NCI-H446 (cell line): Measurements from ENCODE around the gene ZBTB26.
"Not testable (repeated sequence)": the region's sequence is repeated elsewhere in the genome, so short reads cannot be mapped to it uniquely, and the experiment has no call there.

Source experiments
- DNase-seq, 2 experiments: peaks; one replicate each; lab custom pipeline; 2025; lab: John Stamatoyannopoulos, UW

Gene ZBTB26

DNA sequence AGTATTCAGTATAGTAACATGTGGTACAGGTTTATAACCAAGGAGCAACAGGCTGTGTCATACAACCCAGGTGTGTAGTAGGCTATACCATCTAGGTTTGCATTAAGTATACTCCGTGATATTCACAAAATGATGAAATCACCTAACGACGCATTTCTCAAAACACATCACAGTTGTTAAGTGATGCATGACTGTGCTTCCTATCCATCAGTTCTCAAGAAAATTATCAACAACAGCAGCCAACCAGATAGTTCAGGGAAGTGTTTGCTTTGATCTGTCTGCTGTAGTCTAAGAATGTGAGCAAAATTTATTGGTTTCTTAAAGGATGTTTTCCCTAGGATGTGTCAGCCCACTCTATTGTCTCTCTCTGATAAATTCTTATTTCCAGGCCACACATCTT lies 7.4 kb downstream of the ZBTB26 start:
- no peak for DNase-seq

DNA sequence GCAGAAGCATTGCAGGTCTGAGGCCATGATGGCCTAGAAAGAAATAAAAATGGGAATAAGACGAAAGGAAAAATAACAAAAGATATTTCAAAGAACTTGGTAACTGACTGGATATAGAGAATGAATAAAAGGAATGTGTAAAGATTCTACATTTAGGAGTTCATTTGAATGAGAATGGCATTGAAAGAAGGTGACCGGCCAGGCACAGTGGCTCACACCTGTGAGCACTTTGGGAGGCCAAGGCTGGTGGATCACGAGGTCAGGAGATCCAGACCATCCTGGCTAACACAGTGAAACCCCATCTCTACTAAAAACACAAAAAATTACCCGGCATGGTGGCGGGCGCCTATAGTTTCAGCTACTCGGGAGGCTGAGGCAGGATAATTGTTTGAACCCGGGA lies 8.6 kb downstream of the ZBTB26 start:
- DNase-seq: no peak

DNA sequence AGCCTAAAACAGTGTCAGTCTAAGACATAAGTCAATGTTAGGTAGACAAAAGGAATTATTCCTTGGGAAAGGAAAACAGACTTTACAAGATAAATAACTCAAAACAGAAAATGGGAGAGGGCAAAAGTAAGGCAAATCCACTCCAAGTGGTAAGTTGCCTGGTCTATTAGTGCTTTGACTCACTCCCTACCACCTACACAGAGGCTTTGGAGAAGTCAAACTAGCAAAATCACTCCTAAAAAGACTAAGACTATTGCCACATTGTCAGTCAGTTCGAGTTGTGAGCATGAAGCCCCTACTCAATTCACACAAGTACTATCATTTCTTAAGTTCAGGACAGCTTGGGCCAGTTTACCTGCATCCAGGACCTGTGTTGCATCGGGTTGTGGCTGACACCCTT lies 13.0 kb downstream of the ZBTB26 start:
- no peak for DNase-seq

DNA sequence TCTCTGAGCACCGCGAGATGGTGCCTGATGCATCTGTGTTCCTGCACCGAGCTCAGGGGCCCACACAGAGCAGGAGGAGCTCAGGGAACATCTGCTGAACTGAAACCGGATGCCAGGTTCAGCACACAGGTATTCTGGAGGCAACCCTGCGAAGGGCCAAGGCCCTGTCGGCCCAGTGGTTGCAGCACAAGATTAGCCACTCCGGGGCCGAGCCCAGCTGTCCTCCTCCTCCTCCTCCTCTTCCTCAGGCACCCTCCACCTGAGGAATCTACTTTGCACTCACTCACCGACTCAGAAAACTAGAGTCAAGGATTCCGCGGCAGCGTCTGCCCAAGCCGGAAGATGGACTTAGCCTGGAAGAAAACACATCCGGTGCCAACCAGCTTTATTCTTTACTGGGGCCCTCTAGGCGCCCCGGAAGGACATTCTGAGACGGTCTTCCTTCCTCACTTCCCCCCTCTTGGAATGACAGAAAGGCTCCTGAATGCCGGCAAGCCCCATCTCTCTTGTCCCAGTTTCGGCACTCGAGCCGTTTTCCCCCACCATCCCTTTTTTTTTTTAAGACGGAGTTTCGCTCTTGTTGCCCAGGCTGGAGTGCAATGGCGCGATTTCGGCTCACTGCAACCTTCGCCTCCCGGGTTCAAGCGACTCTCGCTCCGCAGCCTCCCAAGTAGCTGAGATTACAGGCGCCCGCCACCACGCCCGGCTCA lies 18.2 kb downstream of the ZBTB26 start, which contains the start of gene ZBTB6:
ZBTB6 (minus strand) TSS at position 360 of the 710 bp plus-strand sequence. CDS start 1,251 bp downstream, outside the sequence.
- peak; percentile 30 to 68 for DNase-seq

DNA sequence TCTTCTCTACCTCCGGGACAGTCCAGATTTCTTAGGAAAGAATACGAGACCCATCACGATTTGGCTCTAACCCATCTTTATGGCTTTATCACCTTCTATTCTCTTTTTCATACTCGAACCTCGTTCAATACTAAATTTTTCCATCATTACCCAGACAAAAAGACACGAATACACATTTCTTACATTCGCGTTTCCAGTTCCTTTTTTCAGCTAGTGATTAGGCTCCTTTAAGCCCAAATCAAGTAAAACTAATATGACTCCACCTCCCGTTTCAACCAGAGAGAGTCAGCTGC lies 18.7 kb downstream of the ZBTB26 start:
- no peak for DNase-seq

DNA sequence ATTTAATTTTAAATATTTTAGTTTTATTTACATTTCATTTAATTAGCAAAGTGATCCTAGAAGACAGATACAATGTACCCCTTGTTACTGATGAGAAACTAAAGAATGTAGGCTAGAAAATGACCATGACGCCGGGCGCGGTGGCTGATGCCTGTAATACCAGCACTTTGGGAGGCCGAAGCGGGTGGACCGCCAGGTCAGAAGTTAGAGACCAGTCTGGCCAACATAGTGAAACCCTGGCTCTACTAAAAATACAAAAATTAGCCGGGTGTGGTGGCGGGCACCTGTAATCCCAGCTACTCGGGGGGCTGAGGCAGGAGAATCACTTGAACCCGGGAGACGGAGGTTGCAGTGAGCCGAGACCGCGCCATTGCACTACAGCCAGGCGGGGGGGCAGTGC lies 25.2 kb downstream of the ZBTB26 start:
- DNase-seq: not testable (repeated sequence)

DNA sequence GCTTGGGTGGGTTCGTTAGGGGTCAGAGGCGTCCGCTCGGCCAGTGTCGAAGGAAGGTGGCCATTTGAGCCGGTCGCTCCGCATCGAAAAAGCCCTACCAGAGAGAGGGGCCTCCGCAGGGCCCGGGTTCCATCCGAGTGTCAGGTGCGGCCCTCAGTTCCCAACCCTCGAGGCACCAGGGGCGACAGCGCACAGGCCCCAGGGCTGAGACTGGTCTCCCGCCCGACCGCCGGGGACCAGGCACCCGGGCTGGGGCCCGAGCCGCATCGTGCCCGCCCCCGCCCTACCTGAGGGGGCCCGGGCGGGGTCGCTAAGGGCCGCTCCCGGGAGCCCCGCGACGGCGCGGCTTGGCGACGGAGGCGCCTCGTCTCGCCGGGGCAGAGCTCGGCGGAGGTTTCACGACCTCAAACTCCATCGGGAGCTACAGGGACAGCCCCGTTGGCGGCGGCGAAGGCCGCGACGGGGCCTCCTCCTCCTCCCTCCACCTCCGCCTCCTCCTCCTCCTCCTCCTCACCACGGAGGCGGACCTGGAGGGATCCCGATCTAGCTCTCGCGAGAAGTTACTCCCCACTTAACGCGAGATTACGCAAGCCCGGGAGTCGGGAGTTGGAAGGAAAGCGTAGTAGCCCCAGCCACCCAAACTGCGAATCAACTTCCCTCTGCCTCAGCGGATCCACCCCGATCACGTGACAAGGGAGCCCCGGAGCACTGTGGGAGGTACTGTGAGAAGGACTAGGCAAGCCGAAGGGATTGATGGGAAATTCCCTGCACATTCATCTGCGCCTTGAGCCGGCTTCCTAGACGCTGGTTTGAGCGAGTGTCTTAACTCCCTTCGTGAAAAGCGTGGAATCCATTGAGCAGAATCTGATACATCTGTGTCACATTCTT lies 26.2 kb downstream of the ZBTB26 start, which contains the start of gene RC3H2:
RC3H2 (minus strand) TSS at position 537 of the 888 bp plus-strand sequence. CDS start 7,850 bp downstream, outside the sequence.
- peak; percentile 94 to 98 for DNase-seq

DNA sequence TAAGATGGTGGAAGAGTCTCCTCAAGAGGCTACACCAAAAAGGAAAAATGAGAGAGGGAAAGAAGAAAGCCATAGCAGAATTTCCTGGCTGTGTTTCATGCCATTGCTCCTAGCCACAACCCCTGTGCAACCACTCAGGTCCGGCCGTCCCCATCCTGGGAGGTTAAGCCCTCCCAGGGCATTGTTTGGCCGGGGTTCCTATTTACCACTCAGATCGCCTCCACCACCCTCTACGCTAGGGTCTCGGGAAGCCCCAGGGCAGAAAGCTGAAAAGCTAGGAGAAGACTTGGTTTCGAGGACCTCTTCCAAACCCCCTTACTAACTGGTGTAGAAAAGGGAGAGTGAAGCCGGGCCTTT lies 26.9 kb downstream of the ZBTB26 start:
- no peak for DNase-seq

DNA sequence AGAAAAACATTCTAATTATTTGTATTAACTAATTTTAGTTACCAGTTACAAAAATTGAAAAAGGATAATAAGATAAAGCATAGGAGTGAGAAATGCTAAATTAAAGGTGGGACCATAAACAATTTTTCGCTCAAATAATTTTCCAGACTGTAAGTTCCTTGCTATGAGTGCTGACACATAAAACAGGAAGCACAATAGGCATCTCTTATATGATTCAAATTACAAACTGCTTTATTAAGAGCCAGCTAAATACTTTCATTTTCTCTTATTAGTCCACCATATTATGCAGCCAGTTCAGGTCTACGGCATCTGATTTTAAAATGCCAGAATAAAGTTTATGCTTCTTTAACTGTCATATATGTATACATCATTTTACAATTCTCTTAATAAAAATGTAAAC lies 30.5 kb downstream of the ZBTB26 start:
- no peak for DNase-seq

DNA sequence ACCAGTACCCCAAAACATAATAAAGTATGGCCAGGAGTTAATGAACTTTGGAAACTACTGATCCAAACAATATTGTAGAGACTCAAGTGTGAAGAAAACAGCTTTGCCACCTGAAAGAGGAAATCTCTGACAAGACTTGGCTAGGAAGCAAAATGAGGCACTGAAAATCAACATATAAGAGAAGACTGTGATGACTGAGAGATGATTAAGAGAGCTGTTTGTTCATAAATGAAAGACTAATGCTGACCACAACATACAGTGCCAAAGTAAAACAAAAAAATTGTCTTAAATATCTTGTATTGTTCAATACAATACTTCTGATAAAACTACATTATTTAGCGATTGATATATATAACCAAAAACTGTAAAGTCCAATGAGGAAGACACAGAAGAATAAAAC lies 33.3 kb downstream of the ZBTB26 start:
- DNase-seq: no peak

DNA sequence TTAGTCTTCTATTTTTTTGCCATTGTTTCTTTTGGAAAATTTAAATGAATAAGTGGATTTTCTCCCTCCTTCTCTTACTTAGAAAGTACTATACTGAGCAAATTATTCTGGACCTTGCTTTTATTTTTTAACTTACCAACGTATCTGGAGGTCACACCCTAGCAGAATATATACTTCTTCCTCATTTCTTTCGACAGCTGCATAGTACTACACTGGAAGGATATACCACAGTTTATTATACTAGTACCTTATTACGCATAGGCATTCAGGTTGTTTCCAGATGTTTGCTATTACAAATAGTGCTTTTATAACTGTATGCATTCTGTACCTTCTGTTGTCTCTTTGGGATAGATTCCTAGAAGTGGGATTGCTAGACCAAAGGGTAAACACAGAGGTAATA lies 42.8 kb downstream of the ZBTB26 start:
- no peak for DNase-seq

DNA sequence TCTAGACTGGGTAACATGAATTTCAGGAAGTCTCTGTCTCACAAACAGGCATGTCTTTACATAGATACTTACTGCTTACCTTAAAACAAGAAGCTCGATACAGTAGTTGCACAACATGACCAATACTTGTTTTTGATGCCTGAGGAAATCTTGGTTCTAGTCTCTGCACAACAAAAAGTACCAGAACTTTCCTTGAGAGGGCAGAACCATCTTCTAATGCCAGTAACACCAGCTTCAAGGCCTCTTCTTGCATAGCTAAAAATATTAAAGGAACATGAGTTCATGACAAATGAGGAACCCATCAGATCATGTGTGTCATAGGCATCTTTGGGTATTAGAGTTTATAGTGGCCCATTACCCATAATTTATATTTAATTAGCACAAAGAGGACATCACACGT lies 48.2 kb downstream of the ZBTB26 start:
- no peak for DNase-seq

DNA sequence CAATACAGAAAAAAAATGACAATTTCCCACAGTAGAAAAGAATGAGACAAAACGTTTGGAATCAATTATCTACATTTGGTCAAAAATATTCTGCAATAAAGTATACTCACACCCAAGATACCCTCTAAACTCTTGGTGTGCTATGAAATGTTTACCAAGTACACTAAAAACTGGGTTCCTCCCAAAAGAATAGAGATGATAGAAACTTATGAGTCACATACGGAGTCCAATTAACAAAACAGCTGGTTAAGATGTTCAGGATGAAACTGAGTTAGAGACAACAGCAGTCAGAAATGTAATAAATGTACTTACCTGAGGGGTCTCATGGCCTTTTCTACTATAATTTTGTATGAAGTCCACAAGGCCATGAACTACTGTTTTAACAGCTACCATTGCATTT lies 51.9 kb downstream of the ZBTB26 start:
- DNase-seq: no peak

DNA sequence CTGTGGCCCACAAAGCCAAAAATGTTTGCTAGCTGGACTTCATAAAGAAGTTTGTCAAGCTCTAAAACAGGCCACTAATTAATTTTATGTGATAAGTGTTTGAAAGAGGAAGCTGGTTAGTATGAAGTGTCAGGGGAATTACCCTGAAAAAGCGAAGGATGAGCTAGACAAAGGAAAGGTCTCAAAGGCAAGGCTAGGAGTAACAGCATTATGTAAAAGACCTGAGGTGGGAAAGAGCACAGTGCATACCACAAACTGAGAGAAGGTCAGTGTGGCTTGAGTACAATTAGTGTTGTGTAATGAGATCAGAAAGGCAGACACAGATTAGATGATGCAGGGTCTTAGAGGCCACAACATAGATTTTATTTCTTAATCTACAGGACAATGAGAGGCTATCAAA lies 55.8 kb downstream of the ZBTB26 start:
- DNase-seq: no peak

DNA sequence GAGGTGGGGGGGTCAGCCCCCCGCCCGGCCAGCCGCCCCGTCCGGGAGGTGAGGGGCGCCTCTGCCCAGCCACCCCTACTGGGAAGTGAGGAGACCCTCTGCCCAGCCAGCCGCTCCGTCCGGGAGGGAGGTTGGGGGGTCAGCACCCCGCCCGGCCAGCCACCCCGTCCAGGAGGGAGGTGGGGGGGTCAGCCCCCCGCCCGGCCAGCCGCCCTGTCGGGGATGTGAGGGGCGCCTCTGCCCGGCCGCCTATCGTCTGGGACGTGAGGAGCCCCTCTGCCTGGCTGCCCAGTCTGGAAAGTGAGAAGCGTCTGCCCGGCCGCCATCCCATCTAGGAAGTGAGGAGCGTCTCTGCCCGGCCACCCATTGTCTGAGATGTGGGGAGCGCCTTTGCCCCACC lies 64.0 kb downstream of the ZBTB26 start:
- DNase-seq: not testable (repeated sequence)

DNA sequence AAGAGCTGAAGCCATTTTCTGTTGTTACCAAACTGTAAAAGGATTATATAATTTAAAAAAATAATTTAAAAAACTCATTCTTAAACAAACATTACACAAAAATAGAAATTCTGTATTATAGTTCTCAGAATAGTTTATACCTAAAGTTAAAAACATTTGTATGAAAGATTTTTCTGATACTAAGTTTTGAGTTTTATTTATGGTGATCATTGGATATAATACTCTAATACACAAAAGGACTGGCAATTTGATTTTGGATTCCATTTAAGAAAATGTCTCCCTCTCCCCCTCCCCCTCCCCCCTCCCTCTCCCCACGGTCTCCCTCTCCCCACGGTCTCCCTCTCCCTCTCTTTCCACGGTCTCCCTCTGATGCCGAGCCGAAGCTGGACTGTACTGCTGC lies 65.2 kb downstream of the ZBTB26 start:
- no peak for DNase-seq
